ENCODE measurements around the gene PRUNE2.

The PRUNE2 gene

DNA sequence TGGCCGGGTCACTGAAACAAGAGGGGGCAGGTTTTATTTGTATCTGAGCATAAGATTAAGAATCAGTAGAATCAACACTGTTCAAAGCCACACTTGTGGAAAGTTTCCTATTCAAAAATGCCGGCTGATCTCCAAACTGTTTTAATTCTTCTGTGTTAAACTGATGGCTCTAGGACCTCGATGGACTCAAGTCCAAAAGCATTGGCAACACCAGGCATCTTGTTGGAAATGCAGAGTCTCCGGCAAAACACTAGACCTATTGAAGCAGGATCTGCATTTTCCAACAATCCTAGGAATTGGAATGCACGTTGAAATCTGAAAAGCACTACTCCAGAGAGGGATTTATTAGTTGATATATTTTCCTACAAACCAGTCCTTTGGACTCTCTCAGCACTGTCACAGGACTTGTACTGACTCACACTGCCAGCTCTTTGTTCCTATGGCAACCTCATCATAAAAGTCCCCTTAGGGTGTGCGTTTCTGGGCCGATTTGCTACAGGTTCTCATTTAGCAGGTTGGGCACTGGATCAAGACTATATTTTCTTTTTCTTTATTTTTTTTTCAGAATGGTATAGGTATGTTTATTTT lies 189.7 kb downstream of the PRUNE2 start:
- no peak overlapping the region for H3K4me3 Mint-ChIP-seq
- DNase-seq (ENCODE audit: low spot score in 2 of 2) = no peak
- H3K36me3 Mint-ChIP-seq = no peaks in the 10 kb centered on the region
- no peaks in the 10 kb centered on the region for H3K9me3 Mint-ChIP-seq
- peaks cover 3% of the 10 kb centered on the region for H3K4me1 Mint-ChIP-seq
- peaks cover 10% of the 10 kb centered on the region for H3K27me3 Mint-ChIP-seq
- H3K27ac Mint-ChIP-seq = no peak overlapping the region
- no peak for ATAC-seq (ENCODE audit: low read depth)

DNA sequence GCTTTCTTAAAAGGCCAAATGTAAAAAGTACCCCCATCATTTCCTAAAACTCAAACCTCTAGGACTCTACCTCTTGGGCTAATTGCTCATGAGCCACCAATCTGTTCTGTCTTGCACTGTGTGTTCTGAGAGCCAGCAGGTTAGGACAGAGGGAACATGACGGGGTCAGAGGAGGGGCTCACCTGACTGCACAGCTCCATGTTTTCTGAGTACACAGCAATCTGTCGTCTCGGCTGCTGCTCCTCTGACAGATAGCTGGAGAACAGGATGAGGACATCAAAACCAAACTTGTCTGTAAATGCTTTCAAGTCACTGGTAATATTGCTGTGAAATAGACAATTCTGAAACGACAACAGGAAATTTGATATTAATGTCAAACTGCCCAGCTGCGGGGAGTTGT lies 192.5 kb downstream of the PRUNE2 start:
- Mint-ChIP-seq H3K4me1 (peaks cover 4% of the 10 kb centered on the region), H3K27ac (no peak overlapping the region), H3K27me3 (peaks cover 15% of the 10 kb centered on the region), H3K36me3 (no peaks in the 10 kb centered on the region), H3K4me3 (no peak overlapping the region), H3K9me3 (no peaks in the 10 kb centered on the region)
- DNase-seq (ENCODE audit: low spot score in 2 of 2) (no peak), ATAC-seq (ENCODE audit: low read depth) (no peak)

DNA sequence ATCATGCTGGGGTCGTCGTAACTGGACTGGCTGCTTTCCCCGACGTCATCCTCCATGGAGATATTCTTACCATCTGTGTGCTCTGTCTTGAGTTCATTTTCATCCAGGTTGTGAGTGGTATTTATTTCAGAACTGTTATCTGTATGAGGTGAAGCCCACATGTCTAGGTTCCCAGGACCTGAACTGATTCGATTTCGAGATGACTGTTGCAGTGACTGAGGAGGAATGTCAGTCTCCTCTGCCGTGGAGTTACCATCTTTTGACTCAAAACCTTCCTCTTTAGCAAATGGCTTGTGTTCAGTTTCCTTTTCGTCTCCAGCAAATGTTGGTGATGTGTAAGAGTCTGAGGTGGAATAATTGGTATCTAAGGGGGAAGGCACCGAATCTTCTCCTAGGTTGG lies 196.9 kb downstream of the PRUNE2 start:
- ATAC-seq (ENCODE audit: low read depth) = no peak
- H3K9me3 Mint-ChIP-seq = no peaks in the 10 kb centered on the region
- H3K4me3 Mint-ChIP-seq = no peak overlapping the region
- peaks cover 7% of the 10 kb centered on the region for H3K4me1 Mint-ChIP-seq
- no peak overlapping the region for H3K27ac Mint-ChIP-seq
- no peak for DNase-seq (ENCODE audit: low spot score in 2 of 2)
- no peaks in the 10 kb centered on the region for H3K36me3 Mint-ChIP-seq
- peaks cover 16% of the 10 kb centered on the region for H3K27me3 Mint-ChIP-seq

DNA sequence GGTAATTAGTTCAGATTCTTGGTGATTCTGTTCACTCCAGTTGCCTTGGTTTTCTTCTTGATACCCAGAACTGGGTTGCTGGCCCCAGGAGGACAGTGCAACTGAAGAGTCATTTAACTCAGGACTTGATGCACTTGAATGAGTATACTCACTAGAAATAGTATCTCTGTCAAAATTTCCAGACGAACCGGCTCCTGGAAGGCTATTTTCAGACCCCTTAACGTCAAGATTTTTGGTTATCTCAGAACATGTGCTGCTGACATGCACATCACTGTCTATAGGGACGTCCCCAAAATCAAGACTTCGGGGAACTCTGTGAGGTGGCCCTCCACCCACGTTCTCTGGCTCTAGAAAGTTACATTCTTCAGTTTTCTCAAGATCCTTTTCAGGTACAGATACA lies 198.4 kb downstream of the PRUNE2 start:
- no peaks in the 10 kb centered on the region for H3K9me3 Mint-ChIP-seq
- no peak for DNase-seq (ENCODE audit: low spot score in 2 of 2)
- no peak overlapping the region for H3K27ac Mint-ChIP-seq
- no peaks in the 10 kb centered on the region for H3K36me3 Mint-ChIP-seq
- H3K27me3 Mint-ChIP-seq = peaks cover 20% of the 10 kb centered on the region
- peaks cover 7% of the 10 kb centered on the region for H3K4me1 Mint-ChIP-seq
- H3K4me3 Mint-ChIP-seq = no peak overlapping the region
- no peak for ATAC-seq (ENCODE audit: low read depth)

DNA sequence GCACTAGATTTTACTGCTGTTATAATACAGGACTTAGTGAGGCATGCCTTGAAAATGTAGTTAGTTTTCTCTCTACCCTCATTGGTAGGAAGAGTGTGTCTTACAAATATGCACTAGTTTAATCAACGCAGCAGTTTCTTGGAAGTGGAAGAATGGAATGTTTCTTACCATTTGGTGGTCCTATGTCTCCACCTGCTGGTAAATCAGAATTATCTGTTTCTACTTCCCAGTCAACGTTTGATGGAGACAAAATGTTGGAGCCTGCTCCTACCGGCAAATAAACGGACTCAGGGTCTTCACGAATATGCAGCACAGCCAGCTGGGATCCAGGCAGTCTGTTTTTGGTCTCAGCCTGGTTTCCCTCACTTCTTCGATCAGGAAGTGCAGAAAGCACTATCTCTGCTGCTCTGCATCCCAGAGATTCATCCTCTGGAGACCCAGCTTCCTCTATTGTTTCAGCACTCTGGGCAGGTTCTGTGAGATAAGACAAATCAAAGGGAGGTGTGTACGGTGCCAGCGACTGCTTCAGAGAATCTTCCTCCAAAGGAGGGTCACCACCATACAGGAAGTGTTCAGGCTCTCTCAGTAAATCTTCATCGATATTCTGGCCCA lies 201.2 kb downstream of the PRUNE2 start:
- no peak overlapping the region for H3K27ac Mint-ChIP-seq
- H3K9me3 Mint-ChIP-seq = no peaks in the 10 kb centered on the region
- H3K36me3 Mint-ChIP-seq = no peaks in the 10 kb centered on the region
- peak; percentile 20 to 25 for DNase-seq (ENCODE audit: low spot score in 2 of 2)
- peaks cover 7% of the 10 kb centered on the region for H3K4me1 Mint-ChIP-seq
- no peak overlapping the region for H3K4me3 Mint-ChIP-seq
- peaks cover 18% of the 10 kb centered on the region for H3K27me3 Mint-ChIP-seq
- ATAC-seq (ENCODE audit: low read depth) = no peak

DNA sequence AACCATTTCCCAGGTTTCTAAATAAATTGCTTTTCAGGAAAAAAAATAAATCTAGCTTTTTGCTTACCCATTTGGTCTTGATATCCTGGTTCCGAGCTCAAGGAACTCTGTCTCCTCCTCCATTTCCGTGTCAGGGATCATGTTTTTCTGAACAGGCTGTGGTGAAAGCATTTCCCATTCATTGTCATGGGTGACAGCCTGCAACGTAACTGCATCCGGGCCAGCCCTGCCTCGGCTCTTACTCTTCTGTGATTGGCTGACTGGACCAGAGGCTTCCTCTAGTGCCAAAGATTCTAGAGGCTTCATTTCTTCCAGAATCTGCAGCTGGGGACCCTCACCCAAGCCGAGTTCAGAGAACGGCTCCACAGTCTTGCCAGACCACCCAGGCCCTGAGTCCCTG lies 202.6 kb downstream of the PRUNE2 start:
- Mint-ChIP-seq H3K4me3 (no peak overlapping the region), H3K27ac (no peak overlapping the region)
- DNase-seq (ENCODE audit: low spot score in 2 of 2) = no peak

DNA sequence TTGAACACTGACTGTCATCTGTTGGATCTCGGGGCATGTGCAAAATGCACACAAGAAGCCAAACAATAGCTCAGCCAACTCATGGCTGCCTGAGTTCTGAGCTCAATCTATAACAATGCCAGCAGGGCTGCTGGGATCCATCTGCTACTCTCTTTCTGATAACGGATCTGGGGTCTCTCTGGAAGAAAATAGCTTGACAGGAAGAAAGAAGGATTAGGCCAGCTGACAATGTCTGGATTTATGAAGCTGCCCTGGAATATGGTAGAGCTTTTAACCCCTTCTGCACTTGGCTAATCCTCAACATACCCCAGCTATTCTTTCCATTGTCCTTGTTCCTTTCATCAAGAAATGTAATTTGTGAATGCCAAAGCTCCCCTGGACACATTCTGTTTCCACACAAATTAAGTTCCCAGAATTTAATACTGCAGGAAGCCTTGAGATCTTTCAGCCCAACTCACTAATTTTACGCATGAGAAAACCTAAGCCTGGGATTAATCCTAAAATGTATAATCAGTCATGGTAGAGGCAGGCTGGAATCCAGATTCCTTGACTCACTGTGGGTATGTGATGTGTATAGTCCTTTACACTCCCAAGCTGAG lies 204.4 kb downstream of the PRUNE2 start:
- H3K36me3 Mint-ChIP-seq = no peaks in the 10 kb centered on the region
- H3K27ac Mint-ChIP-seq = no peak overlapping the region
- no peaks in the 10 kb centered on the region for H3K9me3 Mint-ChIP-seq
- no peak overlapping the region for H3K4me3 Mint-ChIP-seq
- no peak for DNase-seq (ENCODE audit: low spot score in 2 of 2)
- H3K27me3 Mint-ChIP-seq = peaks cover 13% of the 10 kb centered on the region
- peaks cover 3% of the 10 kb centered on the region for H3K4me1 Mint-ChIP-seq
- ATAC-seq (ENCODE audit: low read depth) = no peak

More for the DNA sequence above, 202.6 kb downstream of the PRUNE2 start:
- ATAC-seq (ENCODE audit: low read depth) = no peak
- Mint-ChIP-seq H3K36me3 (no peaks in the 10 kb centered on the region), H3K9me3 (no peaks in the 10 kb centered on the region), H3K27me3 (peaks cover 10% of the 10 kb centered on the region), H3K4me1 (peaks cover 5% of the 10 kb centered on the region)

DNA sequence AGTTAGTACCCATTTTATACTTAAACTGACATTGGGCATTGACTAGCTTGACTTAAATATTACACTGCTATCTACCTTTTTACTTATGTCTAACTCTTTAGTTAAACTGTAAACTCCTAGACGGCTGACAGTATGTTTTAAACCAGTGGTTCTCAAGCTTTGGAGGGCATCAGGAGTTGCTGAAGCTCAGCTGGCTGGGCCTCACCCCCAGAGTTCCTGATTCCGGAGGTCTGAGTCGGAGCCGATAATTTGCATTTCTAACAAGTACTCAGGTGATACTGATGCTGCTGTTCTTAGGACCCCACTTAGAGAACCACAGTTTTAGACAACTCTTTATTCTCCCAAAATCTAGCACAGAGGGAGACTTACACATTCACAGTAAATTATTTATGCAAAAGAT lies 205.0 kb downstream of the PRUNE2 start:
- H3K27me3 Mint-ChIP-seq = peaks cover 13% of the 10 kb centered on the region
- H3K4me3 Mint-ChIP-seq = no peak overlapping the region
- ATAC-seq (ENCODE audit: low read depth) (no peak), DNase-seq (ENCODE audit: low spot score in 2 of 2) (no peak)
- no peak overlapping the region for H3K27ac Mint-ChIP-seq
- H3K36me3 Mint-ChIP-seq = no peaks in the 10 kb centered on the region
- H3K9me3 Mint-ChIP-seq = no peaks in the 10 kb centered on the region
- peaks cover 3% of the 10 kb centered on the region for H3K4me1 Mint-ChIP-seq

DNA sequence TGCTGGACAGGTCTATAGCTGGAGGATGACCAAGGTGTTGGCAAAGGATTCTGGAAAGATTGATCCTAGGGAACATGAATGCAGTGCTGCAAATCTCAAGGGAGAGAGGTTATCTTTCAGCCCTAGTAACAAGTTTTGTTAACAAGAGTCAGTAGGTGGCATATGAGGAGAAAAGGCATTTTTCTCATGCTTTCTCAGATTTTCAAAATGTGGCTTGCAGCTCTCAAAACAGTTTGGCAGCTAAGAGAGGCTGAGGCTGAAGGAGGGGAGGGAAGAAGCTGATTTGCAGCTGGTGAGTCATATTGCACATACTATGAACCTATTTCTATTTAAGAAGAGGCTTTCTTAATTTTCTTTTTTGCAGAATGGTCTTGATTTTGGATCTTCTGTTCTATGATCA lies 205.9 kb downstream of the PRUNE2 start:
- no peak for ATAC-seq (ENCODE audit: low read depth)
- Mint-ChIP-seq H3K36me3 (no peaks in the 10 kb centered on the region), H3K4me1 (peaks cover 3% of the 10 kb centered on the region), H3K27me3 (peaks cover 20% of the 10 kb centered on the region), H3K9me3 (no peaks in the 10 kb centered on the region), H3K27ac (no peak overlapping the region), H3K4me3 (no peak overlapping the region)
- DNase-seq (ENCODE audit: low spot score in 2 of 2) = no peak

DNA sequence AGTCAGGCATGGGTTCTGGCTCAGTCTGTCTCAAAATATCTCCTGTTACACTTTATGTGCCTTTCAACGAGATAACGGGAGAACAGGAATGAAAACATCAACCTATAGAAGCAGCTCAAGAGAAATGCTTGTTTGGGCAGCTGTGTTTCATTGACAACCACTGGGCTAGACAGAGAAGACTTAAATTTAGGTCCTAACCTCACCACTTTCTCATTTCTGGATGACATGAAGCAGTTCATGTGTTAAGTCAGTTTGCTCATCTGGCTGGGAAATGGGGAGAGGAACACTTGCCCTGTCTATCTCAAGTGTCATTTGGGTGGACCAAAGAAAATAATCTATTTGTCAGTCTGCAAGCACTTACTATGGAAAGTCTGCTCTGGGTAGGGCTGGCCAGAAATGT lies 208.4 kb downstream of the PRUNE2 start:
- H3K4me1 Mint-ChIP-seq = no peaks in the 10 kb centered on the region
- no peak for ATAC-seq (ENCODE audit: low read depth)
- H3K9me3 Mint-ChIP-seq = no peaks in the 10 kb centered on the region
- DNase-seq (ENCODE audit: low spot score in 2 of 2) = no peak
- H3K36me3 Mint-ChIP-seq = no peaks in the 10 kb centered on the region
- H3K27ac Mint-ChIP-seq = no peak overlapping the region
- peaks cover 15% of the 10 kb centered on the region for H3K27me3 Mint-ChIP-seq
- H3K4me3 Mint-ChIP-seq = no peak overlapping the region

DNA sequence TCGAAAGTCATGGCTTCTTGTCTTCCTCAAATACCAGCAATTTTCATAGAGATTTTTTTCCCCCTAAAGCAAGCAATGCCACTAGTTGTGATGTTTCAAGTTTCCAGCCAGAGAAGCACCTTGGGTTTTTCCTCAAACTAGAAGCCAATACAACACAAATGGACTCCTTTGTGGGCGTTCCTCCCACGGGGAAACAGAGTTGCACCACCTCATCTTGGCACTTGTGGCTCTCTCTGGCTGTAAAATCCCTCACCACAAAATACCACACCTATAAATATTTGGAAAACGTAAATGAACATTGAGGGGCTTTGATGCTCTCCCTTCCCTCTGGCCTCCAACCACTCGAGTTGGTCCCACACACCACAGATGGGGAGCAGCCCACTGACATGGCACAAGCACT lies 208.8 kb downstream of the PRUNE2 start:
- DNase-seq (ENCODE audit: low spot score in 2 of 2) = no peak
- H3K27me3 Mint-ChIP-seq = peaks cover 14% of the 10 kb centered on the region
- H3K27ac Mint-ChIP-seq = no peak overlapping the region
- H3K4me3 Mint-ChIP-seq = no peak overlapping the region
- no peak for ATAC-seq (ENCODE audit: low read depth)
- no peaks in the 10 kb centered on the region for H3K36me3 Mint-ChIP-seq
- no peaks in the 10 kb centered on the region for H3K9me3 Mint-ChIP-seq
- peaks cover under 1% of the 10 kb centered on the region for H3K4me1 Mint-ChIP-seq

DNA sequence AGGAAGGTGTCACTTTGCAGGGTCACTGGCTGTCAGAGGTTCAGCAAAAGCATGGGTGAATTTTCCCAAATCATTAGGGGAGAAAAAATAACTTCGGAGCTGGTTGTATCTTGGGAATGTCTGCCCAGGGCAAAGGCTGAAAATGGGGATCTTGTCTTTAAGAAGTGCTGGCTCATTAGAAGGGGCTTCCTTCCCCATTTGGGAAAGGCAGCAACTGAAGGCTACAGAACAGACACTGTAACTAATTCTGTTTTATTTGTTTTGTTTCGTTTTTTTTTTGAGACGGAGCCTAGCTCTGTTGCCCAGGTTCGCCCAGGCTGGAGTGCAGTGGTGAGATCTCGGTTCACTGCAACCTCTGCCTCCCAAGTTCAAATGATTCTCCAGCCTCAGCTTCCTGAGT lies 212.0 kb downstream of the PRUNE2 start:
- Mint-ChIP-seq H3K4me3 (no peak overlapping the region), H3K36me3 (no peaks in the 10 kb centered on the region), H3K27ac (no peak overlapping the region), H3K9me3 (no peaks in the 10 kb centered on the region), H3K4me1 (peaks cover 6% of the 10 kb centered on the region), H3K27me3 (peaks cover 19% of the 10 kb centered on the region)
- DNase-seq (ENCODE audit: low spot score in 2 of 2) = no peak
- no peak for ATAC-seq (ENCODE audit: low read depth)

DNA sequence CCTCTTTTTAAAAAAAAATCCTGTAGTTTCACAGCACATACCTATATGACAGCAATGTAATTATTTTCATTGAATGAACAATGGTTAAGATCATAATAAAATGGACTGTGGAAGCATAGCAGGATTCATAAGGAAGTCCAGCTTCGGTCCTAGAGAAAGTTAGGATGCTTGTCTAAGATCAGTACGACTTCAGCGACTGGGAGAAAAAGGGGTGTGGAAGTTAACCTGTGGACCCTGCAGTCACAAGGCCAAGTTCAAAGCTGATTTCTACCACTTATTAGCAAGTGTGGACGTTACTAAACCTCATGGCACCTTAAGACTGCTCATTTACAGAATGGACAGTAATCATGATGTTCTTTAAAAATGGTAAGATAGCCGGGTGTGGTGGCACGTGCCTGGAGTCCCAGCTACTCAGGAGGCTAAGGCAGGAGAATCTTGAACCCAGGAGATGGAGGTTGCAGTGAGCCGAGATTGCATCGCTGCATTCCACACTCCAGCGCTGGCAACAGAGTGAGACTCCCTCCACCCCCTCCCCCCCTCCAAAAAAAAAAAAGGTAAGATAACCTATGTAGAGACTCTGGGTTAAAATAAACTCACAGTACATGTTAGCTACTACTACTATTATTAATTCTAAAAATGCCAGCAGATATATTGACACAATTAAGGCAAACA lies 213.3 kb downstream of the PRUNE2 start:
- Mint-ChIP-seq H3K9me3 (no peaks in the 10 kb centered on the region), H3K4me1 (peaks cover 6% of the 10 kb centered on the region), H3K36me3 (no peaks in the 10 kb centered on the region), H3K27ac (no peak overlapping the region), H3K27me3 (peaks cover 19% of the 10 kb centered on the region), H3K4me3 (no peak overlapping the region)
- no peak for DNase-seq (ENCODE audit: low spot score in 2 of 2)
- no peak for ATAC-seq (ENCODE audit: low read depth)

DNA sequence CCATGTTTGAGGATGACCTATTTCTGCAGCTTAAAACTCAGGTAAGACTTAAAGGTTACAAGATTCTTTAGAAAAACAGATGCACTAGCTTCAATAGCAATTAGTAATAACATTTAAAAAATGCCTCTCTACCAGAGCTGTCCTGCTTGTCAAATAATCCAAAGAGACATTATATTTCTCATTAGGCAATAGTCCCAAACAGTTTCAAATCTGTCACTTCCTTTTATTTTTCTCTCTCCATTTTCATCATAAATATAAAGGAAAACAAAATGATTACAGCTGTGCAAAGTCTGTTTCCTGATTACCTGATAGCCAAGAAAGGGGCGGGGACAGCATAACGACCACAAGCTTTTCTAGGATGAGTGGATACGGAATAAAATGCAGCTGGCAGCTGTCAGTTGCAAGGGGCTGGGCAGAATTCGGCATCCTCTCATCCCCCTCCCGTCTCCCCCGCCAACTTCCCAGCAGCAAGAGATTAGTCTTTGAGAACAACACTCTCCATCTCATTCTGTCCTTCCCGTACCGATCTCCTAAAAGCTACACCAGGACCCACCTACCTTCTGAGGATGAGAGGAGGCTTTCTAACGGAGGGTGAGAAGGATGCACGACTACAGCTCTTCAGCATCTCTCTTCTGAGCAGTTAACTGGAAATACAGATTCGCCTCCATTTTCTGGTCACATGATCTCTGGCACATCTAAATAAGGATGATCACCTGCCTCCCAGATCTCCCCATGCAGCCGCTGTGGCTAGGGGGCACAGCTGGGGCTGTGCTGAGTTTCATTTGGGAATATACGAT lies 214.2 kb downstream of the PRUNE2 start:
- peaks cover 1% of the 10 kb centered on the region for H3K9me3 Mint-ChIP-seq
- peak overlapping the region; percentile 52 for H3K4me3 Mint-ChIP-seq
- H3K27me3 Mint-ChIP-seq = peaks cover 18% of the 10 kb centered on the region
- H3K27ac Mint-ChIP-seq = no peak overlapping the region
- peaks cover 6% of the 10 kb centered on the region for H3K4me1 Mint-ChIP-seq
- no peak for ATAC-seq (ENCODE audit: low read depth)
- DNase-seq (ENCODE audit: low spot score in 2 of 2) = no peak
- H3K36me3 Mint-ChIP-seq = no peaks in the 10 kb centered on the region

Data from memory B cell (primary cell).